Activated effector memory CD4-positive, alpha-beta T cell treated with anti-CD3 and anti-CD28 coated beads, Interleukin-2, amount 50 U/mL, for 16 hours (primary cell): ENCODE measurements around the gene P2RX1.
"Not testable (repeated sequence)": the region's sequence is repeated elsewhere in the genome, so short reads cannot be mapped to it uniquely, and the experiment has no call there.

Experiments used
- DNase-seq: peaks from one replicate; pipeline ENCODE4 v3.0.0-alpha.2; 2020

The P2RX1 gene

DNA sequence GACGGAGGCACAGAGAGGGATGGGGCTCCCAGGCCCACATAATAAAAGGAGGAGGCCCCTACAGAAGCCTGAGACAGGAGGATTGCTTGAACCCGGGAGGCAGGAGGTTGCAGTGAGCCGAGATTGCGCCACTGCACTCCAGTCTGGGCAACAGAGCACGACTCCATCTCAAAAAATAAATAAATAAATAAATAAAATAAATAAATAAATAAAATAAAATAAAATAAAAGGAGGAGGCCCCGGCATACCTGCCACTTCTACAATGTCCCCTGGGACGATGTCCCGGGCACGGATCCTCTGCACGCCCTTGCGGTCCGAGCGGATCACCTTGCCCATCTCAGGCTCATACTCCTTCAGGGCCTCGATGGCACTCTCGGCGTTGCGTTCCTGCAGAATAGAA lies 34.7 kb upstream of the P2RX1 start:
- DNase-seq, result no peak

DNA sequence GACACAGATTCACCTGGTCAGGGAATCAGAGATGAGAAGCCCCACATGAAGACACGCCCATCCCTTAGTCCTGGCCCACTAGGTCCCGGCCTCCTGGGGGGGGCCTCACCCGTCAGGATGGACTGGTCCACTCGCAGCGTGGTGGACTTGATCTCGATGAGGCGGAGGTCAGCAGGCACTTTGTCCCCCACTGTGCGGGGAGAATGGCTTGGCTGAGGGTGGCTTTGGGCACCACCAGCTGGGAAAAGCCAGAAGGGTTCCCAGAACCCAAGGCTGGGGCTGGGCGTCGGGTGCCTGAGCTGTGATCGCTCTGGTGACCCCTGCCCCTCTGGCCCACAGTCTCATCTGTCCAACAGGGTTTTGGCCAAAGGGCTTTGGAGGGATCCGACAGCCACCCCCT lies 34.3 kb upstream of the P2RX1 start:
- DNase-seq, result no peak

DNA sequence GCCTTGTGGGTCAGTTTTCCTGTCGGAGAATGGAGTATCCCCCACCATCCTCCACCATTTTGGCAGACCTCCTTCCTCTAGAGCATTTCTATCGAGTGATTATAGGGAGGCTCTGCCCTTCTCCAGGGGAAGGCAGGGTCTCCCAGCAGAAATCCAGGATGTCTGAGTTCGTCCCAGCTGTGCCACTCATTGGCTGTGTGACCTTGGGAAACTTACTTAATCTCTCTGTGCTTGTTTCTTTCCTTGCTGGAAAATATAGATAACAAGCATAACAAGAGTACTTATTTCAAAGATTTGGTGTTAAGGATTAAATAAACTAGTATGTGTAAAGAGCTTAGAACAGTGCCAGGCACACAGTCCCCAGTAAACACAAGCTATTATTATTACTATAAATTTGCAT lies 33.2 kb upstream of the P2RX1 start:
- DNase-seq, result no peak

DNA sequence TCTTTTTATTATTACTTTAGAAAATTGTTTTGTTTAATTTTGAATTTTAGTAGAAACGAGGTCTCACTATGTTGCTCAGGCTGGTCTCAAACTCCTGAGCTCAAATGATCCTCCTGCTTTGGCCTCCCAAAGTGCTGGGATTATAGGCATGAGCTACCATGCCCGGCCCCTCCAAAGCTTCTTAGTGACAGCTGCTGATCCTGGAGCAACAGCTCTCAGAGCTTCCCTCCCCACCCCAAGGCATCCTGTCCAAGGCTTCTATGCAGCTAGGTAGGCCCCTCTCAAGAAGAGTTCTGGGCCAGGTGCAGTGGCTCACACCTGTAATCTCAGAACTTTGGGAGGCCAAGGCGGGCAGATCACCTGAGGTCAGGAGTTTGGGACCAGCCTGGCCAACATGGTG lies 32.3 kb upstream of the P2RX1 start:
- DNase-seq, result not testable (repeated sequence)

DNA sequence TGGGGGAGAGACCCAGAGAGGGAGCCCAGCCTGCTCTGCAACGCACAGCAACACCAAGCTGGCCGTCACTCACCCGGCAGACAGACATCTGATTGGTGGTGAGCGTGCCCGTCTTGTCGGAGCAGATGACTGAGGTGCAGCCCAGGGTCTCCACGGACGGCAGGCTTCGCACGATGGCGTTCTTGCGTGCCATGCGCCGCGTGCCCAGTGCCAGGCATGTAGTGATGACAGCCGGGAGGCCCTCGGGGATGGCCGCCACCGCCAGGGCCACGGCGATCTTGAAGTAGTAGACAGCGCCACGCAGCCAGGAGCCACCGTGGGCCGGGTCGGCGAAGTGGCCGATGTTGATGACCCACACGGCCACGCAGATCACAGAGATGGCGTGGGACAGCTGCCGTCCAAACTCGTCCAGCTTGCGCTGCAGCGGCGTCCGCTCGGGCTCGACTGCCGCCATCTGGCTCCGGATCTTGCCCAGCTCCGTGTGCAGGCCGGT lies 31.1 kb upstream of the P2RX1 start:
- no peak for DNase-seq

DNA sequence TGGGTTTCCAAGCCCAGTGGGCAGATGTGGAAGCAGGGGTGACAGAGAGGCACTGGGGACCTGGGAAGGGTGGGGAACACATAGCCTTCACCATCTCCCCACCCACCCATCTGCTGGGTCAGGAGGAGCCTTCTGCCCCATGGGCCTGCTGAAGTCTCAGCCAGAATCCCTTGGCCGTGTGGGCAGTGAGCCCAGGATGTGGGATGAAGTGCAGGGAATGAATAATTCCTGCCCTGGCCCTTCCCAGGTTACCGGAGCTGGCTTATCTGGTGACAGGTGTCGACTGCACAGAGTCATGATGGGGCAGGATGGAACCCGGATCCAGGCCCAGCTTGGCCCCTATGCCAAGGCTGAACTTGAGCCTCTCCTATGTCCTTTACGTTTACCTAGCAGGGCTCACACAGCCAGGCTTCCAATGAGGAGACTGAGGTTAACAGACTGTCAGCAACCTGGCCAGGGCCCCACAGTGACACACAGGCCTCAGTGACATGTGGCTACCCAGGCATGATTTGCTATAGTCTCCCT lies 30.5 kb upstream of the P2RX1 start:
- DNase-seq, result no peak

DNA sequence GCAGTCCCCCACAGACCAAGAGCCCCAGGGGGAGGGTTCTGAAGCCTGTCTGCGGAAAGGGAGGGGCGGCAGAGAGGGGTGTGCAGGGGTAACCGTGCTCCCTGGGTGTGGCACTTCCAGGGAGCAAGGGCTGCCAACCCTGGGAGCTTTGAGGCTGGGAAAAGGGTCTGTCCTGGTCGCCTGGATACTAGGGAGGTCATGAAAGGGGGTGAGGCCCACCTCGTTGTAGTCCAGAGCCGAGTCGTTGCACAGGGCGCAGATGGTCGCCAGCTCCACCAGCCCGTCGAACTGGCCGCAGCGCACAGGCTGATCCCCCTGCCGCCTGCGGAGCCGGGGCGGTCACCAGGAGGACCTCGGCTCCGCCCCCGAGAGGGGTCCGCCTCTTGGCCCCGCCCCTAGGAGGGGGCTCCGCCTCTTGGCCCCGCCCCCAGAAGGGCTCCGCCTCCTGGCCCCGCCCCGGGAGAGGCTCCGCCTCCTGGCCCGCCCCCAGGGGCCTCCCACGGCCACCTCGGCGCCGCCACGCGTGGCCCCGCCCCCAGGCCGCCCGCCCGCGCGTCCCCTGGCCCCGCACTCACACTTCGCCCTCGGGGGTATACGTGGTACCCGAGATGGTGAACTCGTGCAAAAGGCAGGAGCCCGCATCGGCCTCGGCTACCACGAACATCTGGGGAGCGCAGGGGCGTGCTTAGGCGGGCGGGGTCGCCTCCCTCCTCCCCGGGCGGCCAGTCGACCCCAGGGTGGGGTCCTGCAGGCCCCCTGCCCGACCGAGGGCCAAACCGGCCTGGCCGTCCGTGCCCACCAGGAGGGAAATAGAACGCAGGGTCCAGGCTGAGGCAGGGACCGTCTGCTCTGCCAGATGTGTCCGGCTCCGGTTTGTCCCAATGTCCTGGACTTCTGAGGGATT lies 28.5 kb upstream of the P2RX1 start:
- peak; percentile 85 for DNase-seq

DNA sequence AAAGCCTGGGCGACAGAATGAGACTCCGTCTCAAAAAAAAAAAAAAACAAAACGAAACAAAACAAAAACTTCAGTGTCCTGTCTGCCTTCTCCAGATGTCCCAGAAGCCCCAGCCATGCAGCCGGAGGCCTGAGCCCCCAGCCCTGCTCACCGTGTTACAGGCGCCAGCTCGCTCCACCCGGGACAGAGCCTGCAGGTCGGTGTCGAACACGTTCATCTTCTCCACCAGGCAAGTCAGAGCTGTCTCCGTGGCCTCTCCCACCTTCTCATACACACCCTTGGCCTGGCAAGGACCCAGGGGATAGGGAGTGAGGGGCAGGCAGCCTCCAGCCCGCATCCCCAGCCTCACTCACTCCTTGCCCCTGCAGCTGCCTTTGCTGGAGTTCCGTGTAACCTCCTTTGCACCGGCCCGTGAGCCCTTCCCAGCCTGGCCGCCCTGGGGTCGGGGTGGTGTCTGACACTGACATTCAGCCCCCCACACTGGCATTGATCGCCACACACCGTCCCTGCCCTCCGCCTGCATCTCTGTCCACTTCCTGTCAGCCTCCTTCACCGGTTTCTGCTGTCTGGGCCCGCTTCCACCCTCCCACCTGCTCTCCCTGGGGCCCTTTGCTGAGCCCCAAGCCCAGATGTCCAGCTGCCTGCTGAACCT lies 27.1 kb upstream of the P2RX1 start:
- no peak for DNase-seq

DNA sequence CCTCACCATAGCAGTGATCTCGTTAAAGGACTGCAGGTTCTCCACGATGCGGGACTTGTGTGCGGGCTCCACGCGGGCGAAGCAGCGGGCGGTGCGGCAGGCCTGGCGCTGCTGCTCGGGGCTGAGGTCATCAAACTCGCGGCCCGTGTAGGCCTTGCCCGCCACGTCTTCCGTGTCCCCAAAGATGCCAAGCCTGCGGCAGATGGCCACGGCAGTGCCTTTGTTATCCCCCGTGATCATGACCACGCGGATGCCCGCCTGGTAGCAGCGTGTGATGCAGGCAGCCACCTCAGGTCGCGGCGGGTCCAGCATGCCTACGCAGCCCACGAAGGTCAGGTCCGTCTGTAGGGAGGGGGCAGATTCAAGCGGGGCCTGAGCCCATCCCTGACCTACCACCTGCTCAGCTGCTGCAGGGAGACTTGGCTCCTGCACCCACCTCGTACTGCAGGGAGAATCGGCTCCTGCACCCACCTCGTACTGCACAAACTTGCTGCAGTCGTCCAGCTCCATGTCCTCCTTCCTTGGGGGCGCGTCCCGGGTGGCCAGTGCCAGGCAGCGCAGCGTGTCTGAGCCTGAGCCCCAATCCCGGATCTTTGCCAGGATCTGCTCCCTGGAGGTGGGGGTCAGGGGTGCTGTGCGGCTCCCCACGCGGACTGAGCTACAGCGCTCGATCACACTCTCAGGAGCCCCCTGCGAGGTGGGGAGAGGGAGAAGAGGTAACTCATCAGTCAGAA lies 24.9 kb upstream of the P2RX1 start:
- DNase-seq, result no peak

DNA sequence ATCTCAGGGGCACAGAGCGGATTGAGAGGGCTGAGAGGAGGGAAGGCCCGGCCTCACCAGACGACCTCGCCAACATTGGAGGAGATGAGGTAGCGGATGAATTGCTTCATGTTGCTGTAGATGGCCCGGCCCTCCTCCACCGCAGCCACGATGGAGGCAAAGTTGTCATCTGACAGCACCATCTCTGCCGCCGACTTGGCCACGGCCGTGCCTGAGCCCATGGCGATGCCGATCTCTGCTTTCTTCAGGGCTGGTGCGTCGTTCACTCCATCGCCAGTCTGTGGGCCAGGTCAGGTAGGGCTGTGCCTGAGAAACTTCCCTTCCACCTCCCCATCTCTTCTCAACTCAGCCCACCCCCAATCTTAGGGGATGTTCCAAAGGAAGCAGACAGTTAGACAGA lies 21.1 kb upstream of the P2RX1 start:
- no peak for DNase-seq

DNA sequence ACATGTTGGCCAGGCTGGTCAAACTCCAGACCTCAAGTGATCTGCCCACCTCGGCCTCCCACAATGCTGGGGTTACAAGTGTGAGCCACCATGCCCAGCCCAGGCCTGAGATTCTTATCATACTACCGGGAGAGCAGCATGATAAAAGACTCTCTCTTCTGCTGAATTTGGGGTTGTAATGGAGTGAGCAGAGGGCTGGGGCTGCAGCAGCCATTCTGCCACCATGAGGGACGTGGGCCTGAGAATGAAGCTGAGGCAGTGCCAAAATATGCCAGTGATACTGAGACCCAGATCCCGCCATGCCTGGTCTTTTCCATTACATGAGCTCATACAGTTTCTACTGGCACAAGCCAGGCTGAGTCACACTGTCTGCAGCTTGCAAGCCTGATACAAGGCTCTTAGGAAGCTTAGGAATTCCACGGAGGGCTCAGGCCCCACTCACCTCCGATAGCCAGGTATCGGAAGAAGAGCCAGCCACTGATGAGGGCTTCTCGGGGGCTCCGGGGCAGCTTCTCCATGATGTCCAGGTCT lies 19.6 kb upstream of the P2RX1 start:
- no peak for DNase-seq

DNA sequence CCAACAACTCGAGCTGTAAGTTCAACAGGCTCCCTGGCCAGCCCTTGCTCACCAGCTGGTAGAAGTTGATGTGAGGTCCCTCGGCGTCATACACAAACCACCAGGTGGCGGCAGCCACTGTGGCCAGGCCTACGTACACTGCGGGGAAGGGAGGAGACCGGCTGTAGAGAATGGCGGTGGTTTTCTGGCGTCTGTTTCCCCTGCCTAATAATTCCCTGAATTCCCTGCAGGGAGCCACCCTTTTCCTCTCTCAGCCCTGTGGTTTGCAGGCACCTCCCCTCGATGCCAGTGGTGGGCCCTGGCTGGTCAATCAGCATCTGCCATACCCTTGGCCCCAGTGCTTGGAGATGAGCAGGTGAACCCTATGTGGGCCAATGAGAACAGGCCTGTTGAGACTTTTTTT lies 18.9 kb upstream of the P2RX1 start:
- no peak for DNase-seq

DNA sequence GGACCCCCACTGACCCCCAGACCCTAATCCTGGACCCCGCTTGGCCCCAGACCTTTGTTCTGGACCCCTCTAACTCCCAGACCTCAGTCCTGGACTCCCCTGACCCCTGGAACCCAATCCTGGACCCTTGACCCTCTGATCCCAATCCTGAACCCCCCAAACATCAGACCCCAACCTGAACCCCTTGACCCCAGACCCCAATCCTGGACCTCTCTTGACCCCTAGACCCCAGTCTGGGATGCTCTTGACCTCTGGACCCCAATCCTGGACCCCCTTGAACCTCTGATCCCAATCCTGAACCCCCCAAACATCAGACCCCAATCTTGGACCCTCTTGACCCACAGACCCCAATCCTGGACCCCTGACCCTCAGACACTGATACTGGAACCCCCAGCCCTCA lies 13.5 kb upstream of the P2RX1 start:
- no peak for DNase-seq

DNA sequence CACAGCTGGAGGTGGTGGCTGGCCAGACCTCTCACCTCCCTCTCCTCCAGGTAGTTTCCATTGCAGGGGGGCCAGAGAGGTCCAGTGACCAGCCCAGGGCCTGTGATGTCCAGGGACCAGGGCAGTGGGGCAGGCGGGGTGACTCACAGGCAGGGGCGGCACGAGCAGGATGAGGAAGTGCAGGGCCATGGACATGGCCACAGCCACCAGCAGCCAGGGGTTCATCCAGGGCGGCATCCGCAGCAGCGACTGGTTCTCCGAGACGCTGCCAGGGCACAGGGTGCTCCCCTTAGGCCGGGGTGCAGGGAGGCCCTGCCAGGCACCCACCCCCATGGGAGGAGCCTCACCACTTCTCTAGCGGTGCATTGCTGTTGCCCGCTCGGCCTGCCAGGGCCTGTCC lies 12.9 kb upstream of the P2RX1 start:
- no peak for DNase-seq

DNA sequence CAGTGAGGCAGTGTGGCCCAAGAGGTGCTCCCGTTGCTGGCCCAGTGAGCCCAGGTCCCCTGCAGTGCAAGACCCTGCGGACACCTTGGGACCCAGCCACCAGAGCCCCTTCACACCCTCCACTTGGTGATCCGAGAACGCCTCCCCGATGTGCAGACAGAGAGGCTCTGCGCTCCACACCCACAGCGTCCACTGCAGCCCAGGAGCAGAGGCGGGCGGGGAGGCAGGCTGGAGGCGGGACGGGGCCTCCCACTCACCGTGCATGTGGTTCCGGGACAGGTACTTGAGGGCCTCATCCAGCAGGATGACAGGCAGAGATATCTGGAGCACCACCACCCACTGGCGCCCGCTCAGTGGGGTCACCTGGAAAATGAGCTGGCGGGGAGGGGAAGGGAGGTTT lies 12.1 kb upstream of the P2RX1 start:
- DNase-seq, result no peak

DNA sequence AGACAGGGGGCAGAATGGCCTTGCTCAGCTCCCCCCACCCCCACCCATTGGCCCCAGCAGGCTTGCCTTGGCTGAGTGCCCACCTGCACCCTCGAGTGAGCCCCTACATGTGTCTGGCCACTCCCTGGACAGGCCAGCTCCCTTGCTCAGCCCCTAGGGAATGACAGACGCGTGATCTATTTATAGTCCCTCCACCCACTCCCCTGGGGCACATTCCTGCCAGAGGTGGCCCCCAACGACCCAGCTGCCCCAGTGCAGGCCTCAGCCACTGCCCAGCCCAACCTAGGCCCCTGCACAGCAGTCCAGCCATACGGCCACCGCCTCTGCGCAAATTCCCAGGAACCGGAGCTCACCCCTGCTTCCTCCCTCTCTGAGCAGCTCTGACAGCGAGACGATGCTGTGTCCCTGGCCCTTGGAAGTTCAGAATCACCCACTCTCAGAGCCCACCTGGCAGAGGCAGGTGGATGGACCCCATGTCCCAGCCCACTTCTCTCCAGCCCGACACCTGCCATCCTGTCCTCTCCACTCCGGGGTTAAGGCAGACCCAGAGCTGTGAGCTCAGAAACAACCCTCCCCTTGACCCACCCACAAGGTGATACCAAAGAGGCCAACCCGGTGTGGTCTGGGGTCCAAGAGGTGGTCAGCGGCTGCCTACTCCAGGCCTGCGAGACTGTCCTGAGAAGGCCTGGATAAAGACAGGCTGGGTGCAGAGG lies 11.5 kb upstream of the P2RX1 start:
- DNase-seq, result no peak

DNA sequence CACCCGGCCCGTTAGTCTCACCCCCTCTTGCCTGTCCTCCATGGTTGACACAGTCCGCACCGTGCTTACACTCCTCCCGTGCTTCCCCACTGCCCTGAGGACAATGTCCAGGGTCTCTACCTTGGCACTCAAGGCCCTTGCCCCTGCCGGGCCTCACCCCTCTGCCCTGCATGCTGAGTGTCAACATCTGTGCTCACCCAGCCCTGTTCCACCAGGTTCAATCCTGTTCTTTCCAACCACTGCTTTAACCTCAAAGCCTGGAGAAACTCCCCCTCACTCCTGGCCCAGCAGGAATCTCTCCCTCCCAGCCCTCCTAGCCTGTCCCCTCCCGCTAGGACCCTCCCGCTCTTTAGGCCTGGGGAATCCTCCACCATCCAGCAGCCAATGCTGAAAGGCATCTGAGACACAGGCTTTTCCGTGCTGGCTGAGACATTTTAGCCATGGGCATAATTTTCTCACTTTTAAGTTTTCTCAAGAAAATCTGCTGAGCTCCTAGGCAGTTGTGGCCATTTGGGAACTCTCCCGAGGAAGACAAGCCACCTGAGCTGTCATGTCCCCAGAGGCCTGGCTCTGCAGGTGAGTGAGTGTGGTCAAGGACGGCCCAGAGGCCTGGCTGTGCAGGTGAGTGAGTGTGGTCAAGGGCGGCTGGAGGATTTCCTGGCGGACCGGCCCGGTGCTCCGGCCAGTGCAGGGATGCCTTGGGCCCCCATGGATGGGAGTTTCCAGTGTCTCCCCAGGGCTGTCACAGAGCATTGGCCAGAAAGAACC lies 10.8 kb upstream of the P2RX1 start:
- DNase-seq, result no peak

DNA sequence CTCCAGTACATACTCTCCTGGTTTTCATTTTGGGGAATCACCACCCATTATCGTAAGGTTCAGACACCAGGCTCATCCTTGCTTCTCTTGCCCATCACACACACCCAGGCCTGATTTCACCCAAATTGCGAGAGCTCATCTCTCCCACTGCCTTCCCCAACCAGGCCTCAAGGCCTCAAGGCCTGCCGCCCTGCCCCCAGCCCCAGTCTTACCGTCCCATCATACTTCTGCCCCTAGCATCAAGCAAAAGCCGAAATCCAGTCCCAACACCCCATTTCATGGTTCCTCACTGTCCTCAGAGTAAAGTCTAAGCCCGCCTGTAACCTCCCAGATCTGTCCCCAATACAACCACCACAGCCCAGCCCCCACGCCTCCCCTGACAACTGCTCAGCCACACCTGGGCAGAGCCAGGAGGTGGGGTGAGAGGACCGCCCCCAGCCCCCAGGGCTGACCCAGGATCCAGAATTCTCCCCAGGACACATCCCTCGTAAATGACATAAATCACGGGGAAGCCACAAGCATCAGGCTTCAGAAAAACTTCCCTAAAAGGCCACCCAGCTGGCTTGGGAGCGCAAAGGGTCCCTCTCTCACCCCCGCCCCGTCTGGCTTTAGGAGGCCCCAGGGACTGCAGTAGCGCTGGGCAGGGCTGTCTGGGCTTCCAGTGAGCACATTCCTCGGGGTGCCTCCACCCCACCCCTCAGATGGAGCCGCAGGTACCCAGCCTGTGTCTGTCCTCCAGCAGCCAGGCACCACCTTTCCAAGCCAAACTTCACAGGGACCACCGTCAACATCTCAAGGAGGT lies 9.6 kb upstream of the P2RX1 start:
- no peak for DNase-seq

DNA sequence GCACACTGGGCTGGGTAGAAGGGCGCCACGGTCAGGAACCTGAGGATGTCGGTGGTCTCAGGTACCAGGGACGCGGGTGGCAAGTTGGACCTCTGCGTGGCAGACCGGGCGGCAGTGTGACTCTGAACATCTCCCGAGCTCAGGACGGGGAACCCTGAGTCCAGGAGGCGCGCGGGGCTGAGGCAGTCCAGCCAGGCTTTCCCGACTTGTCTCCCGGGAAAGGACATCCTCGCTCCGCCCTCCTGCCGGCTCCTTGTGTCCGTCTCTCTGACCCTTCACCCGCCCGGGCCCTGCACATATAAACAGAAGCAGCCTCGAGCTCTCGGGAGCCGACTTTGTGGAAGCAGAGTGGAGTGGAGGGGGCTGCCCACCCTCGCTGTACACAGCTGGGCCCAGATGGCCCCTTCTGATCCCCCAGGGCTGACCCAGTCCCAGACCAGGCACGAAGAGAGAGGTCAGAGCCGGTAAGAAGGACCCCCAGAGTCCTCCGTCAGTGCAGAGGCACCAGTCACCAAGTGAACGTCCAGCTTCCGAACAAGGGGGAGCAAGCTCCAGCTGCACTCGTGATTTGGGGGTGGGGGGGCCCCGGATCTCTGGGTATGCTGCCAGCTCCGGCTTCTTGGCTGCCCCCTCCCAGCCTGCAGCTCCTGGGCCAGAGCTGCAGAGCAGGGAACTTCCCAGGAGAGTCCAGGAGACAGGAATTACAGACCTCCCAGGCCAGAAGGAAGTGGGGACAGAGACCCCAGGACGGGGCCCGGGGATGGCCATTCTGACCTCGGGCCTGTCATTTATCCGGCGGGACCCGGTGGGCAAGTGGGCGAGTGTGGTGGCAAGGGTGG lies 8.5 kb upstream of the P2RX1 start:
- no peak for DNase-seq
